HEK293 (cell line): ENCODE measurements around the gene TBL1X.

ENCODE experiments used
- CTCF ChIA-PET: fragments of 350-600 bp; formaldehyde crosslinking; extraction: SDS; loops from one replicate; lab custom pipeline; 2021; ENCODE audit warnings: antibody characterized with exemption; lab: Yijun Ruan, JAX
- POLR2A ChIA-PET: fragments of 300-600 bp; formaldehyde crosslinking; extraction: SDS; loops from one replicate; lab custom pipeline; 2020; ENCODE audit warnings: antibody characterized with exemption, inconsistent platforms; lab: Yijun Ruan, JAX
- H3K27ac ChIP-seq: fragments of 200-500 bp; sonication (Bioruptor generic); 2 replicates; pipeline ENCODE4 v1.5.1; 2014; ENCODE audit warnings: low read depth, low read length, control low read depth, inconsistent platforms; ENCODE audit errors: extremely low read depth
- H3K36me3 ChIP-seq, 2 experiments: fragments of 200-500 bp in 1 of 2; sonication (Bioruptor generic) in 1 of 2; 1 replicate in 1 of 2; 2 replicates in 1 of 2; pipeline ENCODE4 v1.5.1; 2014 to 2017; ENCODE audit warnings: inconsistent platforms in 2 of 2, low read length in 2 of 2; ENCODE audit not compliant: control insufficient read depth in 2 of 2, insufficient read depth in 1 of 2
- H3K4me1 ChIP-seq: fragments of 200-500 bp; sonication (Bioruptor generic); 2 replicates; pipeline ENCODE4 v1.5.1; 2014; ENCODE audit warnings: mild to moderate bottlenecking, low read length, inconsistent platforms; ENCODE audit not compliant: control insufficient read depth, insufficient read depth
- H3K4me3 ChIP-seq: 2 replicates; pipeline ENCODE4 v1.5.1; 2011; ENCODE audit warnings: low read depth, mild to moderate bottlenecking, control low read depth, low read length, moderate library complexity
- H3K9me3 ChIP-seq: fragments of 200-500 bp; sonication (Bioruptor generic); 2 replicates; pipeline ENCODE4 v1.5.1; 2014; ENCODE audit warnings: low read depth, low read length, inconsistent platforms; ENCODE audit not compliant: control insufficient read depth, insufficient read depth
- AEBP2 ChIP-seq: fragments of 450-650 bp; formaldehyde crosslinking; IDR thresholded peaks from 2 replicates; pipeline ENCODE4 v1.5.1; 2016; ENCODE audit warnings: missing biosample characterization, missing genetic modification characterization, borderline replicate concordance
- GLI2 ChIP-seq: fragments of 450-650 bp; formaldehyde crosslinking; IDR thresholded peaks from 2 replicates; pipeline ENCODE4; 2017; ENCODE audit warnings: missing biosample characterization, missing genetic modification characterization, low read depth, borderline replicate concordance
- KLF10 ChIP-seq: fragments of 450-650 bp; IDR thresholded peaks from 2 replicates; pipeline ENCODE4 v1.5.1; 2018; ENCODE audit warnings: missing biosample characterization, mild to moderate bottlenecking, missing genetic modification characterization
- KLF9 ChIP-seq: fragments of 450-650 bp; formaldehyde crosslinking; IDR thresholded peaks from 2 replicates; pipeline ENCODE4 v1.5.1; 2016; ENCODE audit warnings: missing biosample characterization, missing genetic modification characterization, low read depth
- RBAK ChIP-seq: fragments of 450-650 bp; formaldehyde crosslinking; IDR thresholded peaks from 2 replicates; pipeline ENCODE4 v1.5.1; 2016; ENCODE audit warnings: missing biosample characterization, missing genetic modification characterization
- ZBTB49 ChIP-seq: fragments of 450-650 bp; formaldehyde crosslinking; IDR thresholded peaks from 2 replicates; pipeline ENCODE4 v1.5.1; 2016; ENCODE audit warnings: missing biosample characterization, missing genetic modification characterization, low read depth
- ZBTB8A ChIP-seq: fragments of 450-650 bp; formaldehyde crosslinking; IDR thresholded peaks from 2 replicates; pipeline ENCODE4 v1.5.1; 2016; ENCODE audit warnings: missing biosample characterization, missing genetic modification characterization
- ZNF132 ChIP-seq: fragments of 450-650 bp; formaldehyde crosslinking; IDR thresholded peaks from 2 replicates; pipeline ENCODE4 v1.5.1; 2017; ENCODE audit warnings: missing biosample characterization, missing genetic modification characterization, borderline replicate concordance
- ZNF169 ChIP-seq: fragments of 450-650 bp; formaldehyde crosslinking; IDR thresholded peaks from 2 replicates; pipeline ENCODE4 v1.5.1; 2016; ENCODE audit warnings: missing biosample characterization, missing genetic modification characterization
- ZNF175 ChIP-seq: fragments of 450-650 bp; formaldehyde crosslinking; IDR thresholded peaks from 2 replicates; pipeline ENCODE4 v1.5.1; 2016; ENCODE audit warnings: missing biosample characterization, missing genetic modification characterization
- ZNF223 ChIP-seq: fragments of 450-650 bp; formaldehyde crosslinking; IDR thresholded peaks from 2 replicates; pipeline ENCODE4 v1.5.1; 2016; ENCODE audit warnings: missing biosample characterization, missing genetic modification characterization
- ZNF239 ChIP-seq: fragments of 450-650 bp; formaldehyde crosslinking; IDR thresholded peaks from 2 replicates; pipeline ENCODE4 v1.5.1; 2016; ENCODE audit warnings: missing biosample characterization, missing genetic modification characterization
- ZNF311 ChIP-seq: fragments of 450-650 bp; formaldehyde crosslinking; IDR thresholded peaks from 2 replicates; pipeline ENCODE4 v1.5.1; 2017; ENCODE audit warnings: missing biosample characterization, missing genetic modification characterization, borderline replicate concordance
- ZNF391 ChIP-seq: fragments of 450-650 bp; formaldehyde crosslinking; IDR thresholded peaks from 2 replicates; pipeline ENCODE4 v1.5.1; 2016; ENCODE audit warnings: low read depth, missing biosample characterization, missing genetic modification characterization, borderline replicate concordance
- ZNF433 ChIP-seq: fragments of 450-650 bp; formaldehyde crosslinking; IDR thresholded peaks from 2 replicates; pipeline ENCODE4 v1.5.1; 2016; ENCODE audit warnings: missing biosample characterization, missing genetic modification characterization, low read depth
- ZNF501 ChIP-seq: fragments of 450-650 bp; formaldehyde crosslinking; IDR thresholded peaks from 2 replicates; pipeline ENCODE4 v1.5.1; 2016; ENCODE audit warnings: missing biosample characterization, missing genetic modification characterization
- ZNF544 ChIP-seq: fragments of 450-650 bp; formaldehyde crosslinking; IDR thresholded peaks from 2 replicates; pipeline ENCODE4 v1.5.0; 2017; ENCODE audit warnings: missing biosample characterization, missing genetic modification characterization
- ZNF580 ChIP-seq: fragments of 450-650 bp; formaldehyde crosslinking; IDR thresholded peaks from 2 replicates; pipeline ENCODE4 v1.5.1; 2016; ENCODE audit warnings: missing biosample characterization, missing genetic modification characterization
- ZNF610 ChIP-seq: fragments of 450-650 bp; formaldehyde crosslinking; IDR thresholded peaks from 2 replicates; pipeline ENCODE4 v1.5.1; 2016; ENCODE audit warnings: missing biosample characterization, missing genetic modification characterization, borderline replicate concordance
- ZNF792 ChIP-seq: fragments of 450-650 bp; formaldehyde crosslinking; IDR thresholded peaks from 2 replicates; pipeline ENCODE4 v1.5.1; 2016; ENCODE audit warnings: missing biosample characterization, missing genetic modification characterization
- ZSCAN30 ChIP-seq: fragments of 450-650 bp; IDR thresholded peaks from 2 replicates; pipeline ENCODE4 v1.5.1; 2018; ENCODE audit warnings: missing biosample characterization, mild to moderate bottlenecking, missing genetic modification characterization, moderate library complexity
- TF ChIP-seq, protein P1 (sequence below): fragments of 450-650 bp; formaldehyde crosslinking; IDR thresholded peaks from 2 replicates; pipeline ENCODE4 v1.5.1; 2016; ENCODE audit warnings: missing biosample characterization, missing genetic modification characterization

TBL1X gene

DNA sequence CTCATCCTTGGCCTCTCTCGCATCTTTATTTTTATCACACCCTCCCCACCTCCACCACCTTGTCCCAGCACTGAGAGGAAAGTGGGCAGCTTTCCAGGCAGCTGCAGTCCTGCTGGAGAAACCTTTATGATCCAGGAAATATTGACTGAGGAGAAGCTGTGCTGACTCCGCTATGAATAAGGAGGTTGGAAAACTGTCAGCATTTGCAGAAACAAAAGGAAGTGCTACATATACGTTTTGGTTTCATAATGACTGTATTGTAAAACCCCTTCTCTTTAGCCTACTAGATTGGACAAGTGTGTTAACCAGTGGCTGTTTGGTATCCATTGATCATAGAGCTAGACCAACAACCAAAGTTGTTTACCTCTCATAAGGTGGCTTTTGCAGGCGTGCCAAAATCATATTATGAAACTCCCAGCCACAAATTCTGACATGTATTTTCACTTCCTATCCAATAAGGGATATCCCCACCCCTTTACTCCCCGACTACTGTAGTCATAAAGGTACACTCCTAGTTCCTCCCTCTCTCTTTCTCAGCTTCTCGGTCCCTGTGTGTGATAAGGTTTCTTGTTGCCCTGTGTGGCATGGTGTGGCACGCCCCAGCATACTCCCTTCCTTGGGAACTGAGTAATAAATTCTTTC is 212.4 kb downstream of the TBL1X start:
- POLR2A ChIA-PET, result no interaction called here
- TF ChIP-seq ZNF501 (tag by site-specific recombination) (no peak), ZNF239 (tag by site-specific recombination) (no peak), ZNF391 (tag by site-specific recombination) (no peak), ZNF610 (tag by site-specific recombination) (no peak)
- TF ChIP-seq, protein P1, sequence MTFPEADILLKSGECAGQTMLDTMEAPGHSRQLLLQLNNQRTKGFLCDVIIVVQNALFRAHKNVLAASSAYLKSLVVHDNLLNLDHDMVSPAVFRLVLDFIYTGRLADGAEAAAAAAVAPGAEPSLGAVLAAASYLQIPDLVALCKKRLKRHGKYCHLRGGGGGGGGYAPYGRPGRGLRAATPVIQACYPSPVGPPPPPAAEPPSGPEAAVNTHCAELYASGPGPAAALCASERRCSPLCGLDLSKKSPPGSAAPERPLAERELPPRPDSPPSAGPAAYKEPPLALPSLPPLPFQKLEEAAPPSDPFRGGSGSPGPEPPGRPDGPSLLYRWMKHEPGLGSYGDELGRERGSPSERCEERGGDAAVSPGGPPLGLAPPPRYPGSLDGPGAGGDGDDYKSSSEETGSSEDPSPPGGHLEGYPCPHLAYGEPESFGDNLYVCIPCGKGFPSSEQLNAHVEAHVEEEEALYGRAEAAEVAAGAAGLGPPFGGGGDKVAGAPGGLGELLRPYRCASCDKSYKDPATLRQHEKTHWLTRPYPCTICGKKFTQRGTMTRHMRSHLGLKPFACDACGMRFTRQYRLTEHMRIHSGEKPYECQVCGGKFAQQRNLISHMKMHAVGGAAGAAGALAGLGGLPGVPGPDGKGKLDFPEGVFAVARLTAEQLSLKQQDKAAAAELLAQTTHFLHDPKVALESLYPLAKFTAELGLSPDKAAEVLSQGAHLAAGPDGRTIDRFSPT (tag by site-specific recombination), result no peak
- Histone ChIP-seq H3K36me3 (peaks cover 0 to 14% of the 10 kb centered on the region in 2 experiments; a peak in 1 of 3 replicates), H3K4me1 (no peaks in the 10 kb centered on the region), H3K27ac (no peak overlapping the region), H3K4me3 (no peak overlapping the region), H3K9me3 (no peaks in the 10 kb centered on the region)
- CTCF ChIA-PET, result interaction anchor here (0.8 kb wide), 1 partner anchor 1376 kb away, joined by 3 read pairs; no protein-coding TSS in a partner anchor

DNA sequence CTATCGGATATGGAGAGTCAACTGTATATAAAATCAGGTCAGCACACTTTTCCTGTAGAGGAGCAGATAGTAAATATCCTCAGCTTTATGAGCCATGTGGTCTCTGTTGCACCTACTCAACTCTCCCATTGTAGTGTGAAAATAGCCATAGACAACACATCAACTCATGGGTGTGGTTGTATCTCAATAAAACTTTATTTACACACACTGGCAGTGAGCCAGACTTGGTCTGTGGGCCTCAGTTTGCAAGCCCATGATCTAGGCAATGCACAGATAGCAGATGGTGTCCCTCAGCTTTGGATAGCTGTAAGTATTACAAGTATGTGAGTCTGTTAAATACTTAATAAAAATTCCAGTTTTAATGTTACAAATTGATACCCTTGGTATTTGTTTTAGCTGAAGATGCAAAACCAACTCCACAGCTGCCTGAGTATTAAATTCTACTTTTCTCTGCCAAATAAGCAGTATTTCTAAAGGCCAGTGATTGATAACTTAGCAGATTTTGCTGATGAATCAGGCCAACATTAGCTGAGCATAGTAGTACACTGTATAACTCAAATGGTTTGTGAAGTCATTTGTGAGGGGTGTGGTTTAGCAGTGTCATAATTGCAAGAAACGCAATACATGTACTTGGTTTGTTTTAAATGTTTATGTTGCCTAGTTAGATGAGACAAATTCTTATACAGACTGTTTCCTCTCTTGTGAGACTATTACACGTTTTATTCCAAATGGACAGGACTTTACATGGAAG is 213.5 kb downstream of the TBL1X start:
- Histone ChIP-seq H3K4me3 (no peak overlapping the region), H3K36me3 (peaks cover 0 to 16% of the 10 kb centered on the region in 2 experiments; a peak in 1 of 3 replicates), H3K9me3 (no peaks in the 10 kb centered on the region), H3K27ac (no peak overlapping the region), H3K4me1 (no peaks in the 10 kb centered on the region)
- POLR2A ChIA-PET, result no interaction called here
- TF ChIP-seq ZNF544 (tag by site-specific recombination) (no peak), RBAK (no peak), ZSCAN30 (tag by site-specific recombination) (no peak), ZBTB8A (tag by site-specific recombination) (no peak), KLF10 (tag by site-specific recombination) (no peak), ZNF792 (no peak), ZNF433 (tag by site-specific recombination) (no peak), ZNF175 (tag by site-specific recombination) (no peak), ZNF311 (tag by site-specific recombination) (no peak), ZNF223 (tag by site-specific recombination) (no peak), ZNF132 (tag by site-specific recombination) (no peak), ZNF610 (tag by site-specific recombination) (no peak), ZNF580 (tag by site-specific recombination) (no peak), AEBP2 (tag by site-specific recombination) (no peak), GLI2 (tag by site-specific recombination) (no peak), ZNF169 (tag by site-specific recombination) (no peak), ZBTB49 (no peak), KLF9 (tag by site-specific recombination) (no peak)
- CTCF ChIA-PET, result interaction anchor here (0.6 to 0.8 kb wide), 2 partner anchors 669 to 1375 kb away, joined by 3 read pairs; no protein-coding TSS in a partner anchor
